Vagina (tissue), 2 donors: ENCODE measurements around the gene CDC7. TPM values are rescaled to one million over a fixed set of nuclear protein-coding genes. Genes with fewer than 3 reads are reported as not detected.

Experiments
- DNase-seq, 2 donors: peaks; one replicate each; pipeline ENCODE4 v3.0.0-alpha.2; 2017; ENCODE audit errors: extremely low spot score in 2 of 2
- H3K27ac ChIP-seq: fragments of 200-600 bp; sonication (generic); one replicate; pipeline ENCODE4 v1.5.1; 2019
- H3K27me3 ChIP-seq: fragments of 200-600 bp; sonication (generic); one replicate; pipeline ENCODE4 v1.5.1; 2019
- H3K36me3 ChIP-seq, 2 donors: fragments of 200-600 bp; sonication (generic); one replicate each; pipeline ENCODE4 v1.5.1; 2017 to 2019
- H3K4me1 ChIP-seq: fragments of 200-600 bp; sonication (generic); one replicate; pipeline ENCODE4 v1.5.1; 2019
- H3K4me3 ChIP-seq, 2 donors: fragments of 200-600 bp; sonication (generic); 1 replicate in 1 of 2; 2 replicates in 1 of 2; pipeline ENCODE4 v1.5.1; 2016 to 2019
- H3K9me3 ChIP-seq: fragments of 200-600 bp; sonication (generic); one replicate; pipeline ENCODE4 v1.5.1; 2019
- CTCF ChIP-seq, 3 experiments: fragments of 450-650 bp in 2 of 3; fragments of 200-600 bp in 1 of 3; sonication (generic) in 1 of 3; IDR thresholded peaks; one replicate each; pipeline ENCODE4 v1.5.1; 2017 to 2019; ENCODE audit warnings: antibody characterized with exemption in 3 of 3, mild to moderate bottlenecking in 2 of 3, moderate library complexity in 2 of 3
- POLR2A ChIP-seq, 2 donors: fragments of 450-650 bp; IDR thresholded peaks; one replicate each; pipeline ENCODE4 v1.6.1; 2017; ENCODE audit warnings: antibody characterized with exemption in 2 of 2, mild to moderate bottlenecking in 2 of 2, moderate library complexity in 2 of 2
- POLR2AphosphoS5 ChIP-seq, 2 donors: sonication (generic); formaldehyde crosslinking; IDR thresholded peaks; one replicate each; pipeline ENCODE4 v1.9.0; 2017; ENCODE audit warnings: antibody characterized with exemption in 2 of 2, mild to moderate bottlenecking in 2 of 2, low read depth in 1 of 2; ENCODE audit not compliant: insufficient read depth in 1 of 2
- intact Hi-C: fragments of 100-400 bp; cut with DNase I; formaldehyde crosslinking; loops from one replicate; pipeline ENCODE4 v1.15.1; 2023
- total RNA-seq: library from RNA; depleted of rRNA; stranded (reverse); fragments of >200 nt; gene quantifications from one replicate; pipeline ENCODE4 v1.2.3, GENCODE V29; 2016

The CDC7 gene
- total RNA-seq, 1 donor from 2014 or later: 3.4 TPM

GRCh38 chr1:91568261-91568660 is 67.6 kb downstream of the CDC7 start:
- no peak for DNase-seq
- Histone ChIP-seq H3K27ac (peak overlapping the region; percentile 83), H3K4me1 (peaks cover 39% of the 10 kb centered on the region), H3K36me3 (no peaks in the 10 kb centered on the region), H3K4me3 (no peak overlapping the region), H3K27me3 (no peaks in the 10 kb centered on the region), H3K9me3 (no peaks in the 10 kb centered on the region)
- intact Hi-C loops: no loop called here
- TF ChIP-seq POLR2A (IDR thresholded peaks at IDR 0.05) (no peak), POLR2AphosphoS5 (IDR thresholded peaks at IDR 0.05; ENCODE audit: insufficient read depth in 1 of 2, low read depth in 1 of 2) (no peak), CTCF (IDR thresholded peaks at IDR 0.05) (no peak)

- Histone ChIP-seq H3K36me3 (no peaks in the 10 kb centered on the region), H3K27ac (peak overlapping the region; percentile 83), H3K27me3 (no peaks in the 10 kb centered on the region), H3K4me1 (peaks cover 38% of the 10 kb centered on the region), H3K9me3 (no peaks in the 10 kb centered on the region), H3K4me3 (no peak overlapping the region)
- no peak for DNase-seq
- intact Hi-C loops: no loop called here
- TF ChIP-seq POLR2AphosphoS5 (IDR thresholded peaks at IDR 0.05; ENCODE audit: insufficient read depth in 1 of 2, low read depth in 1 of 2) (peak; percentile 50 to 91), POLR2A (IDR thresholded peaks at IDR 0.05) (no peak)
These were observed 68.9 kb downstream of the CDC7 start for GRCh38 chr1:91569411-91570119.

- intact Hi-C loops: no loop called here
- Histone ChIP-seq H3K27ac (peak overlapping the region; percentile 83), H3K9me3 (no peaks in the 10 kb centered on the region), H3K36me3 (no peaks in the 10 kb centered on the region), H3K27me3 (no peaks in the 10 kb centered on the region), H3K4me3 (no peak overlapping the region), H3K4me1 (peaks cover 33% of the 10 kb centered on the region)
- DNase-seq: no peak
- TF ChIP-seq POLR2A (IDR thresholded peaks at IDR 0.05) (no peak), POLR2AphosphoS5 (IDR thresholded peaks at IDR 0.05; ENCODE audit: insufficient read depth in 1 of 2, low read depth in 1 of 2) (no peak), CTCF (IDR thresholded peaks at IDR 0.05) (no peak)
These were observed 69.4 kb downstream of the CDC7 start for GRCh38 chr1:91570120-91570448.

- H3K4me3 ChIP-seq: no peak overlapping the region
These were observed 71.4 kb downstream of the CDC7 start for GRCh38 chr1:91572044-91572443.

More at GRCh38 chr1:91572044-91572443, 71.4 kb downstream of the CDC7 start:
- H3K27ac ChIP-seq: no peak overlapping the region
- H3K36me3 ChIP-seq: no peaks in the 10 kb centered on the region
- no peak for DNase-seq
- no peaks in the 10 kb centered on the region for H3K9me3 ChIP-seq
- intact Hi-C loops: no loop called here
- H3K4me1 ChIP-seq: peaks cover 30% of the 10 kb centered on the region
- H3K27me3 ChIP-seq: no peaks in the 10 kb centered on the region
- TF ChIP-seq POLR2A (IDR thresholded peaks at IDR 0.05) (no peak), POLR2AphosphoS5 (IDR thresholded peaks at IDR 0.05; ENCODE audit: insufficient read depth in 1 of 2, low read depth in 1 of 2) (no peak), CTCF (IDR thresholded peaks at IDR 0.05) (no peak)

Other genes with a start within 250 kb of the CDC7 start
- gene HFM1, start 96.0 kb upstream of the CDC7 start, total RNA-seq: 9.3 TPM